ENCODE data around the gene TXK.

The TXK gene

GRCh38 chr4:48129307-48130014, 4.6 kb downstream of the TXK start:
- DNase-seq (ENCODE audit: low read depth), result no peak
- no peak for TF ChIP-seq CTCF (IDR thresholded peaks at IDR 0.05; ENCODE audit: control insufficient read depth, insufficient read depth, low read depth, low read length, missing control alignments)
- no peak overlapping the region for H3K4me3 ChIP-seq (ENCODE audit: control insufficient read depth, low read depth, low read length)

- H3K4me3 ChIP-seq (ENCODE audit: control insufficient read depth, low read depth, low read length), result peak overlapping the region; percentile 18
- peak; percentile 93 for DNase-seq (ENCODE audit: low read depth)
- peak; percentile 58 for TF ChIP-seq CTCF (IDR thresholded peaks at IDR 0.05; ENCODE audit: control insufficient read depth, insufficient read depth, low read depth, low read length, missing control alignments)
Observed at GRCh38 chr4:48127682-48128404, 6.2 kb downstream of the TXK start.

GRCh38 chr4:48127231-48127630, 6.8 kb downstream of the TXK start:
- H3K4me3 ChIP-seq (ENCODE audit: control insufficient read depth, low read depth, low read length), result no peak overlapping the region
- no peak for DNase-seq (ENCODE audit: low read depth)

GRCh38 chr4:48126621-48127020, 7.4 kb downstream of the TXK start:
- no peak for TF ChIP-seq CTCF (IDR thresholded peaks at IDR 0.05; ENCODE audit: control insufficient read depth, insufficient read depth, low read depth, low read length, missing control alignments)
- DNase-seq (ENCODE audit: low read depth), result no peak
- H3K4me3 ChIP-seq (ENCODE audit: control insufficient read depth, low read depth, low read length), result no peak overlapping the region

More at GRCh38 chr4:48127231-48127630, 6.8 kb downstream of the TXK start:
- TF ChIP-seq CTCF (IDR thresholded peaks at IDR 0.05; ENCODE audit: control insufficient read depth, insufficient read depth, low read depth, low read length, missing control alignments), result no peak

- DNase-seq (ENCODE audit: low read depth), result no peak
- TF ChIP-seq CTCF (IDR thresholded peaks at IDR 0.05; ENCODE audit: control insufficient read depth, insufficient read depth, low read depth, low read length, missing control alignments), result no peak
- no peak overlapping the region for H3K4me3 ChIP-seq (ENCODE audit: control insufficient read depth, low read depth, low read length)
Observed at GRCh38 chr4:48124870-48125269, 9.2 kb downstream of the TXK start.

- H3K4me3 ChIP-seq (ENCODE audit: control insufficient read depth, low read depth, low read length), result no peak overlapping the region
- DNase-seq (ENCODE audit: low read depth), result no peak
- TF ChIP-seq CTCF (IDR thresholded peaks at IDR 0.05; ENCODE audit: control insufficient read depth, insufficient read depth, low read depth, low read length, missing control alignments), result no peak
Observed at GRCh38 chr4:48122756-48123155, 11.3 kb downstream of the TXK start.
